PC-9 (cell line): ENCODE data around the gene TMEM185B.

ENCODE experiments used
- CTCF ChIP-seq: fragments of 200-600 bp; sonication (generic); conservative IDR thresholded peaks from 2 replicates; pipeline ENCODE4 v1.6.1; 2017; ENCODE audit warnings: mixed run types, antibody characterized with exemption, mild to moderate bottlenecking, moderate library complexity
- EZH2 ChIP-seq: fragments of 200-600 bp; sonication (generic); IDR thresholded peaks from 2 replicates; pipeline ENCODE4 v1.8.0; 2017; ENCODE audit warnings: antibody characterized with exemption, low read depth

- TF ChIP-seq CTCF (no peak), EZH2 (no peak)
Measured at GRCh38 chr2:120235681-120236080, 12.5 kb upstream of the TMEM185B start.
